Liver (tissue), 9 donors: ENCODE results near the gene KAT6B. TPM values are rescaled to one million over a fixed set of nuclear protein-coding genes. Genes with fewer than 3 reads are reported as not detected.
"Not testable (repeated sequence)": the region's sequence is repeated elsewhere in the genome, so short reads cannot be mapped to it uniquely, and the experiment has no call there.

Experiments
- DNase-seq: peaks from one replicate; pipeline ENCODE4 v3.0.0-alpha.2; 2017; ENCODE audit warnings: low spot score
- H3K27ac ChIP-seq, 2 donors: one replicate each; pipeline ENCODE4 v1.7.0; 2013; ENCODE audit warnings: inconsistent platforms in 2 of 2, low read length in 2 of 2, control low read depth in 1 of 2, low read depth in 1 of 2, mild to moderate bottlenecking in 1 of 2
- H3K27me3 ChIP-seq, 4 donors: one replicate each; pipeline versions ENCODE4 v1.6.1 to v1.7.0; 2013; ENCODE audit warnings: low read length in 3 of 4, inconsistent platforms in 1 of 4, mild to moderate bottlenecking in 1 of 4, moderate library complexity in 1 of 4; ENCODE audit not compliant: control insufficient read depth in 4 of 4, insufficient read depth in 4 of 4
- H3K36me3 ChIP-seq, 4 donors: one replicate each; pipeline versions ENCODE4 v1.6.1 to v1.7.0; 2013; ENCODE audit warnings: low read length in 3 of 4, mild to moderate bottlenecking in 3 of 4, low read depth in 1 of 4, moderate library complexity in 1 of 4; ENCODE audit not compliant: control insufficient read depth in 4 of 4, insufficient read depth in 3 of 4
- H3K4me1 ChIP-seq, 4 donors: one replicate each; pipeline versions ENCODE4 v1.6.1 to v1.7.0; 2013; ENCODE audit warnings: low read length in 3 of 4, mild to moderate bottlenecking in 3 of 4, moderate library complexity in 1 of 4; ENCODE audit not compliant: control insufficient read depth in 4 of 4, insufficient read depth in 4 of 4
- H3K4me3 ChIP-seq, 3 donors: one replicate each; pipeline versions ENCODE4 v1.6.1 to v1.7.0; 2013; ENCODE audit warnings: low read length in 3 of 3, control low read depth in 1 of 3, low read depth in 1 of 3, mild to moderate bottlenecking in 1 of 3
- H3K9ac ChIP-seq, 2 donors: one replicate each; pipeline ENCODE4 v1.7.0; 2013; ENCODE audit warnings: low read length in 2 of 2, mild to moderate bottlenecking in 2 of 2, moderate library complexity in 2 of 2, control low read depth in 1 of 2, low read depth in 1 of 2
- H3K9me3 ChIP-seq, 4 donors: one replicate each; pipeline versions ENCODE4 v1.6.1 to v1.7.0; 2013; ENCODE audit warnings: low read length in 3 of 4; ENCODE audit not compliant: control insufficient read depth in 4 of 4
- FOXA1 ChIP-seq: IDR thresholded peaks from 2 replicates; pipeline ENCODE4 v1.6.1; 2016; ENCODE audit warnings: antibody characterized with exemption
- FOXA2 ChIP-seq: IDR thresholded peaks from 2 replicates; pipeline ENCODE4 v1.6.1; 2016; ENCODE audit warnings: antibody characterized with exemption
- HNF4A ChIP-seq, 2 donors: conservative IDR thresholded peaks; 2 replicates each; pipeline ENCODE4 v1.6.1; 2016; ENCODE audit warnings: antibody characterized with exemption in 2 of 2, mild to moderate bottlenecking in 2 of 2
- HNF4G ChIP-seq: IDR thresholded peaks from 2 replicates; pipeline ENCODE4 v1.6.1; 2016; ENCODE audit warnings: antibody characterized with exemption
- JUND ChIP-seq, 2 donors: IDR thresholded peaks; 2 replicates each; pipeline ENCODE4 v1.6.1; 2016; ENCODE audit warnings: antibody characterized with exemption in 2 of 2
- RAD21 ChIP-seq, 2 donors: IDR thresholded peaks; 2 replicates each; pipeline ENCODE4 v1.6.1; 2016; ENCODE audit warnings: antibody characterized with exemption in 2 of 2, mild to moderate bottlenecking in 2 of 2
- RXRA ChIP-seq, 2 donors: IDR thresholded peaks; 2 replicates each; pipeline ENCODE4 v1.6.1; 2017 to 2018; ENCODE audit warnings: antibody characterized with exemption in 2 of 2, mild to moderate bottlenecking in 1 of 2
- TAF1 ChIP-seq: conservative IDR thresholded peaks from 2 replicates; pipeline ENCODE4 v1.6.1; 2016; ENCODE audit warnings: antibody characterized with exemption, mild to moderate bottlenecking
- YY1 ChIP-seq: IDR thresholded peaks from 2 replicates; pipeline ENCODE4 v1.6.1; 2016; ENCODE audit warnings: antibody characterized with exemption, mild to moderate bottlenecking
- ZBTB33 ChIP-seq: IDR thresholded peaks from 2 replicates; pipeline ENCODE4 v1.6.1; 2016; ENCODE audit warnings: antibody characterized with exemption
- WGBS: extraction: QIAGEN DNeasy Blood & Tissue Kit; methylation state at CpG from one replicate; pipeline ENCODE4 v1.1.7; 2013; 5-methylcytosine and 5-hydroxymethylcytosine counted together
- polyA plus RNA-seq, 2 donors: library from polyadenylated mRNA; stranded (reverse) in 1 of 2; unstranded in 1 of 2; fragments of 200-250 nt in 1 of 2; fragments of >200 nt in 1 of 2; fragmentation: Nextera tagmentation in 1 of 2; extraction: Ambion mirVana in 1 of 2; gene quantifications; one replicate each; pipeline versions ENCODE4 v1.2.1 to v1.2.3, GENCODE V29; 2013 to 2015
- total RNA-seq, 2 donors: library from RNA; depleted of rRNA; stranded (reverse); fragments of >200 nt; gene quantifications; one replicate each; pipeline ENCODE4 v1.2.3, GENCODE V29; 2014
- TF ChIP-seq, protein P1 (sequence below): IDR thresholded peaks from 2 replicates; pipeline ENCODE4 v1.6.1; 2016; ENCODE audit warnings: antibody characterized with exemption, mild to moderate bottlenecking
- TF ChIP-seq, protein P2 (sequence below): fragments of 150-350 bp; IDR thresholded peaks from 2 replicates; pipeline ENCODE4 v1.5.1; 2017; ENCODE audit warnings: improper control_type of control experiment, low read depth, low read length; ENCODE audit not compliant: missing input control
- TF ChIP-seq, protein P3 (sequence below): IDR thresholded peaks from 2 replicates; pipeline ENCODE4 v1.6.1; 2016; ENCODE audit warnings: antibody characterized with exemption
- donor health status: healthy.
- donor health status: healthy.
- donor health status: healthy.
- donor health status: healthy.
- donor health status: healthy.

Gene KAT6B
- total and polyA plus RNA-seq, 4 donors: 2.0 to 21.2 (median 8.8) TPM

DNA sequence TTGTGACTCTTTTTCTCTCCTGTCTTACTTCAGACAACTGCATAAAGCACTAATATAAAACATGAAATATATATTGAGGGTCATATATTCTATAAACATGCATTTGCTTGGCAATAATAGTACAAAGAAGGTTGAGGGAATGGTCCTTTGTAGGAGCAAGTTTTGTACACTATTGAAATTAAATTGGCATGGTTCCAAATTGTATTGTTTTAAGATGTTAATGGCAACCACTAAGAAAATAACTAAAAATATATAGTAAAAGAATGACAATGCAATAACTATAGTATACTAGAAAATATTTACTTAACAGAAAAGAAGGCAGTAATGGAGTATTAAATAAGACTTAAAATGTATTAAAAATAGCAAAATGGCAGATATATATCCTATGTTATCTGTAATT is 33.7 kb upstream of the KAT6B start:
- Histone ChIP-seq H3K4me1 (no peaks in the 10 kb centered on the region), H3K9me3 (no peaks in the 10 kb centered on the region), H3K27ac (no peak overlapping the region), H3K4me3 (no peak overlapping the region), H3K36me3 (no peaks in the 10 kb centered on the region), H3K27me3 (no peaks in the 10 kb centered on the region), H3K9ac (no peak overlapping the region)
- DNase-seq: no peak
- no peak for TF ChIP-seq FOXA2
- TF ChIP-seq HNF4G: no peak
- TF ChIP-seq, protein P1, sequence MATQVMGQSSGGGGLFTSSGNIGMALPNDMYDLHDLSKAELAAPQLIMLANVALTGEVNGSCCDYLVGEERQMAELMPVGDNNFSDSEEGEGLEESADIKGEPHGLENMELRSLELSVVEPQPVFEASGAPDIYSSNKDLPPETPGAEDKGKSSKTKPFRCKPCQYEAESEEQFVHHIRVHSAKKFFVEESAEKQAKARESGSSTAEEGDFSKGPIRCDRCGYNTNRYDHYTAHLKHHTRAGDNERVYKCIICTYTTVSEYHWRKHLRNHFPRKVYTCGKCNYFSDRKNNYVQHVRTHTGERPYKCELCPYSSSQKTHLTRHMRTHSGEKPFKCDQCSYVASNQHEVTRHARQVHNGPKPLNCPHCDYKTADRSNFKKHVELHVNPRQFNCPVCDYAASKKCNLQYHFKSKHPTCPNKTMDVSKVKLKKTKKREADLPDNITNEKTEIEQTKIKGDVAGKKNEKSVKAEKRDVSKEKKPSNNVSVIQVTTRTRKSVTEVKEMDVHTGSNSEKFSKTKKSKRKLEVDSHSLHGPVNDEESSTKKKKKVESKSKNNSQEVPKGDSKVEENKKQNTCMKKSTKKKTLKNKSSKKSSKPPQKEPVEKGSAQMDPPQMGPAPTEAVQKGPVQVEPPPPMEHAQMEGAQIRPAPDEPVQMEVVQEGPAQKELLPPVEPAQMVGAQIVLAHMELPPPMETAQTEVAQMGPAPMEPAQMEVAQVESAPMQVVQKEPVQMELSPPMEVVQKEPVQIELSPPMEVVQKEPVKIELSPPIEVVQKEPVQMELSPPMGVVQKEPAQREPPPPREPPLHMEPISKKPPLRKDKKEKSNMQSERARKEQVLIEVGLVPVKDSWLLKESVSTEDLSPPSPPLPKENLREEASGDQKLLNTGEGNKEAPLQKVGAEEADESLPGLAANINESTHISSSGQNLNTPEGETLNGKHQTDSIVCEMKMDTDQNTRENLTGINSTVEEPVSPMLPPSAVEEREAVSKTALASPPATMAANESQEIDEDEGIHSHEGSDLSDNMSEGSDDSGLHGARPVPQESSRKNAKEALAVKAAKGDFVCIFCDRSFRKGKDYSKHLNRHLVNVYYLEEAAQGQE: no peak
- TF ChIP-seq, protein P2, sequence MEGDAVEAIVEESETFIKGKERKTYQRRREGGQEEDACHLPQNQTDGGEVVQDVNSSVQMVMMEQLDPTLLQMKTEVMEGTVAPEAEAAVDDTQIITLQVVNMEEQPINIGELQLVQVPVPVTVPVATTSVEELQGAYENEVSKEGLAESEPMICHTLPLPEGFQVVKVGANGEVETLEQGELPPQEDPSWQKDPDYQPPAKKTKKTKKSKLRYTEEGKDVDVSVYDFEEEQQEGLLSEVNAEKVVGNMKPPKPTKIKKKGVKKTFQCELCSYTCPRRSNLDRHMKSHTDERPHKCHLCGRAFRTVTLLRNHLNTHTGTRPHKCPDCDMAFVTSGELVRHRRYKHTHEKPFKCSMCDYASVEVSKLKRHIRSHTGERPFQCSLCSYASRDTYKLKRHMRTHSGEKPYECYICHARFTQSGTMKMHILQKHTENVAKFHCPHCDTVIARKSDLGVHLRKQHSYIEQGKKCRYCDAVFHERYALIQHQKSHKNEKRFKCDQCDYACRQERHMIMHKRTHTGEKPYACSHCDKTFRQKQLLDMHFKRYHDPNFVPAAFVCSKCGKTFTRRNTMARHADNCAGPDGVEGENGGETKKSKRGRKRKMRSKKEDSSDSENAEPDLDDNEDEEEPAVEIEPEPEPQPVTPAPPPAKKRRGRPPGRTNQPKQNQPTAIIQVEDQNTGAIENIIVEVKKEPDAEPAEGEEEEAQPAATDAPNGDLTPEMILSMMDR: no peak
- TF ChIP-seq YY1: no peak
- no peak for TF ChIP-seq RXRA (IDR thresholded peaks at IDR 0.05)
- TF ChIP-seq TAF1: no peak
- no peak for TF ChIP-seq RAD21 (IDR thresholded peaks at IDR 0.05)
- no peak for TF ChIP-seq JUND (IDR thresholded peaks at IDR 0.05)
- no peak for TF ChIP-seq FOXA1
- TF ChIP-seq, protein P3, sequence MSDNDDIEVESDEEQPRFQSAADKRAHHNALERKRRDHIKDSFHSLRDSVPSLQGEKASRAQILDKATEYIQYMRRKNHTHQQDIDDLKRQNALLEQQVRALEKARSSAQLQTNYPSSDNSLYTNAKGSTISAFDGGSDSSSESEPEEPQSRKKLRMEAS: no peak
- TF ChIP-seq ZBTB33: no peak
- no peak for TF ChIP-seq HNF4A (conservative IDR thresholded peaks at IDR 0.05)

DNA sequence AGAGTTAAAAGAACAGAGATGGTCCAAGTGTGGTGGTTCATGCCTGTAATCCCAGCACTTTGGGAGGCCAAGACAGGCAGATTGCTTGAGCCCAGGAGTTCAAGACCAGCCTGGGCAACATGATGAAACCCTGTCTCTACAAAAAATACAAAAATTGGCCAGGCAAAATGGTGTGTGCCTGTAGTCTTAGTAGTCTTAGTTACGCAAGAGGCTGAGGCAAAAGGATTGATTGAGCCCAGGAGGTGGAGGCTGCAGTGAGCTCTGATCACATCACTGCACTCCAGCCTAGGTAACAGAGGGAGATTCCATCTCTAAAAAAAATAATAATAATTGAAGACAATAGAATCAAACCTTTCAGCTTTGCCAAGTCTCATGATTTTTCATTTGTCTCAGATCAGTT is 33.2 kb upstream of the KAT6B start:
- H3K9me3 ChIP-seq, DNase-seq, H3K4me1 ChIP-seq, H3K9ac ChIP-seq, H3K36me3 ChIP-seq, H3K27ac ChIP-seq, H3K4me3 ChIP-seq, H3K27me3 ChIP-seq: not testable (repeated sequence)
- 96% methylated on average over 1 of the region's 1 CpG for WGBS
